Measurements from ENCODE around the gene COLEC12.

Gene COLEC12

GRCh38 chr18:427005-427404, 73.5 kb downstream of the COLEC12 start:
- no peak overlapping the region; the same call in 1 of the 2 replicates for H3K27ac ChIP-seq
- TF ChIP-seq ZFX (IDR thresholded peaks at IDR 0.05) (no peak), CTCF (conservative IDR thresholded peaks at IDR 0.05) (no peak)

- H3K27ac ChIP-seq, result no peak overlapping the region
- TF ChIP-seq CTCF (conservative IDR thresholded peaks at IDR 0.05) (no peak), ZFX (IDR thresholded peaks at IDR 0.05) (no peak)
Observed at GRCh38 chr18:425106-425745, 75.3 kb downstream of the COLEC12 start.

- no peak for TF ChIP-seq ZFX (IDR thresholded peaks at IDR 0.05)
- no peak for TF ChIP-seq CTCF (conservative IDR thresholded peaks at IDR 0.05)
- no peak overlapping the region for H3K27ac ChIP-seq
Observed at GRCh38 chr18:424668-425067, 75.8 kb downstream of the COLEC12 start.

GRCh38 chr18:424071-424661, 76.3 kb downstream of the COLEC12 start:
- no peak overlapping the region for H3K27ac ChIP-seq
- no peak for TF ChIP-seq ZFX (IDR thresholded peaks at IDR 0.05)
- TF ChIP-seq CTCF (conservative IDR thresholded peaks at IDR 0.05), result no peak

GRCh38 chr18:422966-423365, 77.5 kb downstream of the COLEC12 start:
- TF ChIP-seq ZFX (IDR thresholded peaks at IDR 0.05) (no peak), CTCF (conservative IDR thresholded peaks at IDR 0.05) (no peak)
- H3K27ac ChIP-seq, result no peak overlapping the region

GRCh38 chr18:421247-422155, 79.0 kb downstream of the COLEC12 start:
- TF ChIP-seq ZFX (IDR thresholded peaks at IDR 0.05) (no peak), CTCF (conservative IDR thresholded peaks at IDR 0.05) (no peak)
- no peak overlapping the region for H3K27ac ChIP-seq
